ENCODE data around the gene DYDC2.

GRCh38 chr10:80351220-80351619 lies 5.4 kb upstream of the DYDC2 start:
- TF ChIP-seq EZH2 (IDR thresholded peaks at IDR 0.05; ENCODE audit: low read depth) (no peak), CTCF (conservative IDR thresholded peaks at IDR 0.05) (no peak)

All from PC-9 (cell line).